IMR-90 (cell line): ENCODE data around the gene RADIL. TPM values are rescaled to one million over a fixed set of nuclear protein-coding genes. Genes with fewer than 3 reads are reported as not detected.

Source experiments
- ATAC-seq: fragments of 200-7000 bp; cut with Tn5 transposase; 2 replicates; pipeline ENCODE4 v1.9.1; 2020; ENCODE audit warnings: low read depth, mild to moderate bottlenecking, moderate library complexity
- BruUV-seq: library from RNA; stranded (reverse); fragments of 400-500 nt; replicated peaks from 2 replicates; lab custom pipeline; 2021; lab: Mats Ljungman, UMichigan
- CTCF ChIA-PET: fragments of 300-600 bp; formaldehyde crosslinking; extraction: SDS; loops from one replicate; lab custom pipeline; 2021; ENCODE audit warnings: antibody characterized with exemption; lab: Yijun Ruan, JAX
- POLR2A ChIA-PET: fragments of 300-600 bp; sonication (Branson Sonifier 250); formaldehyde crosslinking; loops from one replicate; lab custom pipeline; 2022; ENCODE audit warnings: antibody characterized with exemption; ENCODE audit not compliant: unreplicated experiment; lab: Charles Lee
- DNase-seq: peaks from one replicate; pipeline ENCODE4 v3.0.0; 2013
- H2AFZ ChIP-seq: replicated peaks from 2 replicates; pipeline ENCODE3; 2013; ENCODE audit warnings: low read length, mild to moderate bottlenecking; ENCODE audit not compliant: poor library complexity
- H2AK5ac ChIP-seq: 2 replicates; pipeline ENCODE4 v1.6.1; 2013; ENCODE audit warnings: low read depth, low read length, inconsistent platforms
- H2AK9ac ChIP-seq: replicated peaks from 2 replicates; pipeline ENCODE3; 2013; ENCODE audit warnings: mild to moderate bottlenecking, low read depth, low read length, moderate library complexity; ENCODE audit not compliant: poor library complexity
- H2BK120ac ChIP-seq: 2 replicates; pipeline ENCODE4 v1.6.1; 2013; ENCODE audit warnings: low read depth, low read length, inconsistent platforms
- H2BK15ac ChIP-seq: 3 replicates; pipeline ENCODE4 v1.6.1; 2013; ENCODE audit warnings: low read depth, low read length, inconsistent platforms
- H2BK20ac ChIP-seq: 2 replicates; pipeline ENCODE4 v1.6.1; 2013; ENCODE audit warnings: low read depth, mild to moderate bottlenecking, inconsistent platforms, low read length, moderate library complexity
- H2BK5ac ChIP-seq: 2 replicates; pipeline ENCODE4 v1.6.1; 2013; ENCODE audit warnings: mild to moderate bottlenecking, low read depth, low read length, inconsistent platforms; ENCODE audit not compliant: poor library complexity, severe bottlenecking
- H3K14ac ChIP-seq: replicated peaks from 2 replicates; pipeline ENCODE4 v1.6.1; 2013; ENCODE audit warnings: low read depth, low read length, inconsistent platforms
- H3K18ac ChIP-seq: 2 replicates; pipeline ENCODE4 v1.6.1; 2013; ENCODE audit warnings: low read depth, low read length, control low read depth
- H3K23ac ChIP-seq: 2 replicates; pipeline ENCODE4 v1.6.1; 2013; ENCODE audit warnings: low read depth, low read length, inconsistent platforms
- H3K27ac ChIP-seq: 2 replicates; pipeline ENCODE4 v1.5.1; 2013; ENCODE audit warnings: mild to moderate bottlenecking, control low read depth, low read length; ENCODE audit not compliant: insufficient read depth
- H3K27me3 ChIP-seq: 2 replicates; pipeline ENCODE4 v1.6.1; 2013; ENCODE audit warnings: low read length; ENCODE audit not compliant: control insufficient read depth, insufficient read depth
- H3K36me3 ChIP-seq: 2 replicates; pipeline ENCODE4 v1.6.1; 2013; ENCODE audit warnings: low read length, mixed read lengths; ENCODE audit not compliant: control insufficient read depth, insufficient read depth
- H3K4ac ChIP-seq: 2 replicates; pipeline ENCODE4 v1.6.1; 2013; ENCODE audit warnings: low read depth, low read length, inconsistent platforms
- H3K4me1 ChIP-seq: 2 replicates; pipeline ENCODE4 v1.6.1; 2013; ENCODE audit warnings: low read length, mixed read lengths; ENCODE audit not compliant: control insufficient read depth, insufficient read depth
- H3K4me2 ChIP-seq: 2 replicates; pipeline ENCODE4 v1.6.1; 2013; ENCODE audit warnings: low read depth, mild to moderate bottlenecking, control low read depth, low read length, moderate library complexity
- H3K4me3 ChIP-seq: 2 replicates; pipeline ENCODE4 v1.5.1; 2013; ENCODE audit warnings: low read depth, mild to moderate bottlenecking, control low read depth, low read length, moderate library complexity; ENCODE audit not compliant: insufficient read depth
- H3K56ac ChIP-seq: 2 replicates; pipeline ENCODE4 v1.6.1; 2013; ENCODE audit warnings: low read length, inconsistent platforms; ENCODE audit not compliant: insufficient read depth; ENCODE audit errors: extremely low read depth
- H3K79me1 ChIP-seq, 2 experiments: 2 replicates each; pipeline ENCODE4 v1.6.1; 2013; ENCODE audit warnings: low read length in 2 of 2, inconsistent platforms in 1 of 2, low read depth in 1 of 2
- H3K9ac ChIP-seq: 2 replicates; pipeline ENCODE4 v1.6.1; 2013; ENCODE audit warnings: low read depth, low read length, control low read depth
- H3K9me1 ChIP-seq: 2 replicates; pipeline ENCODE4 v1.6.1; 2013; ENCODE audit warnings: low read length, inconsistent platforms; ENCODE audit not compliant: insufficient read depth
- H3K9me3 ChIP-seq: 2 replicates; pipeline ENCODE4 v1.6.1; 2013; ENCODE audit warnings: low read length; ENCODE audit not compliant: control insufficient read depth, insufficient read depth
- H4K20me1 ChIP-seq: 2 replicates; pipeline ENCODE4 v1.6.1; 2013; ENCODE audit warnings: low read length, inconsistent platforms; ENCODE audit not compliant: insufficient read depth
- H4K5ac ChIP-seq: 2 replicates; pipeline ENCODE4 v1.6.1; 2013; ENCODE audit warnings: mild to moderate bottlenecking, low read depth, low read length, control low read depth
- H4K8ac ChIP-seq, 2 experiments: 2 replicates each; pipeline ENCODE4 v1.6.1; 2013; ENCODE audit warnings: low read depth in 2 of 2, low read length in 2 of 2, control low read depth in 1 of 2, inconsistent platforms in 1 of 2
- H4K91ac ChIP-seq: 2 replicates; pipeline ENCODE4 v1.6.1; 2013; ENCODE audit warnings: low read depth, low read length, inconsistent platforms; ENCODE audit not compliant: insufficient read depth
- CEBPB ChIP-seq: IDR thresholded peaks from 2 replicates; pipeline ENCODE4 v1.6.1; 2012; ENCODE audit warnings: low read depth, low read length, improper control_type of control experiment
- MAZ ChIP-seq: IDR thresholded peaks from 2 replicates; pipeline ENCODE4 v1.6.1; 2012; ENCODE audit warnings: low read depth, mild to moderate bottlenecking, low read length, improper control_type of control experiment, moderate library complexity, borderline replicate concordance
- MXI1 ChIP-seq: IDR thresholded peaks from 2 replicates; pipeline ENCODE4 v1.6.1; 2012; ENCODE audit warnings: low read depth, mild to moderate bottlenecking, low read length, moderate library complexity, borderline replicate concordance
- RFX5 ChIP-seq: IDR thresholded peaks from 2 replicates; pipeline ENCODE4 v1.8.0; 2012; ENCODE audit warnings: low read depth, mild to moderate bottlenecking, low read length, moderate library complexity
- whole genome bisulfite sequencing, 2 experiments: methylation state at CpG; one replicate each; pipeline versions ENCODE4 v1.1.5 to v1.1.7; 2013; ENCODE audit warnings: missing lambda C conversion rate in 2 of 2; ENCODE audit not compliant: insufficient read length in 1 of 2; ENCODE audit errors: extremely low coverage in 2 of 2; 5-methylcytosine and 5-hydroxymethylcytosine counted together
- dilution Hi-C: fragments of 300-500 bp; cut with HindIII; formaldehyde crosslinking; loops from one replicate; pipeline ENCODE4 v1.14.3; 2018; ENCODE audit warnings: low sequenced_read_pairs; ENCODE audit not compliant: unreplicated experiment
- in situ Hi-C: fragments of 300-500 bp; cut with MboI; formaldehyde crosslinking; loops from 3 replicates; pipeline ENCODE4 v1.14.3; 2019; ENCODE audit warnings: low sequenced_read_pairs, inconsistent platforms, mixed read lengths
- intact Hi-C: fragments of 100-400 bp; cut with micrococcal nuclease; formaldehyde crosslinking; loops from 2 replicates; pipeline ENCODE4 v1.10.0; 2022
- polyA plus RNA-seq, 3 experiments: library from polyadenylated mRNA; depleted of rRNA; stranded (reverse); fragments of >200 nt; gene quantifications; 2 replicates each; pipeline ENCODE4 v1.2.3, GENCODE V29; 2012; ENCODE audit warnings: low replicate concordance in 1 of 3
- total RNA-seq: library from RNA; depleted of rRNA; stranded (reverse); fragments of >200 nt; gene quantifications from 2 replicates; pipeline ENCODE4 v1.2.3, GENCODE V29; 2012

Gene RADIL
- total and polyA plus RNA-seq, 2 of the 4 experiments (the other 2 are of a cell fraction), result 0.18 to 0.48 TPM

DNA sequence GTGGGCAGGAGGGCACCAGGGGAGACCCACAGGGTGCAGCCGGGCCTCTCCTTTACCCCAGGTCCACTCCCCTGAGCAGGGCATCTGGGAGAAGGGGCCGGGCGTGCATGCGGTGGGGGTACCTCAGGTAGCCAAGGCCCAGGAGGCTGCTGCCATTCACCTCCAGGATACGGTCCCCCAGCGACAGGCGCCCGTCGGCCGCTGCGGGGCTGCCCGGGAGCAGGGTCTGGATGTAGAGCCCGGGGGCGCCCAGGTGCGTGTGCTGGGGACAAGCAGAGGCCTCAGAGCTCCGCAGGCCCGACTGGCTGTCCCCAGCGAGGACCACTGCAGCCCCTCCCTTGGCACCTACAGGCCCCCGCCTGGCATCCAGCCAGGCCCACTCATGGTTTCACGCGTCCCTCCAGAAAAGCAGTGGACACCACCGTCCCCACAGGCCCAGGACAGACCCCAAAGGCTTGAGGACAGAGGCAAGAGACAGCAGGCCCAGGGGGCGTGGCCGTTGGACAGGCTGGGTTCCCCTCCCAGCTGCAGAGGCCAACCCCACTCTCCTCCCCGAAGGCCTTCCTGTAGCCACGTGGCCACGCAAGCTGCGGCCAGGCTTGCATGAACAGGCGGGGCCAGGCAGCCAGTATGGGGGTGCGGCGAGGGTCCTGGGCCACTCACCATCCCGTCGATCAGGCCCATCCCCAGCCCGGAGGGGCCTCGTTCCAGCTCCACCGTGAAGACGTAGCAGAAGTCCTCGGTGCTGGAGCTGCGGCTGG, 83.8 kb downstream of the RADIL start:
- H4K8ac ChIP-seq, result no peak overlapping the region
- no peaks in the 10 kb centered on the region for H3K36me3 ChIP-seq
- 51% methylated on average over 13 of the region's 39 CpGs; no CpG with 5 or more reads in 1 of the 2 experiments for WGBS, 2 experiments
- H4K91ac ChIP-seq, result no peak overlapping the region
- no peak overlapping the region for H3K4me3 ChIP-seq
- no peak overlapping the region for H2BK5ac ChIP-seq
- H3K27ac ChIP-seq, result no peak overlapping the region
- H2BK120ac ChIP-seq, result no peak overlapping the region
- no peak overlapping the region for H3K56ac ChIP-seq
- no peaks in the 10 kb centered on the region for H4K20me1 ChIP-seq
- POLR2A ChIA-PET, result interaction anchor here (0.6 kb wide), 1 partner anchor 697 kb away, joined by 7 read pairs; no protein-coding TSS in a partner anchor
- H3K79me1 ChIP-seq, result no peaks in the 10 kb centered on the region
- no TSS peak for BruUV-seq
- CTCF ChIA-PET, result interaction anchor here (1.1 kb wide), 1 partner anchor 285 kb away, joined by 3 read pairs; no protein-coding TSS in a partner anchor
- no peak overlapping the region for H3K14ac ChIP-seq
- no peak overlapping the region for H2BK20ac ChIP-seq
- H3K9ac ChIP-seq, result no peak overlapping the region
- H3K4me2 ChIP-seq, result no peak overlapping the region
- dilution Hi-C loops, result no loop called here
- H2BK15ac ChIP-seq, result no peak overlapping the region
- no peak overlapping the region for H3K23ac ChIP-seq
- no peaks in the 10 kb centered on the region for H3K9me3 ChIP-seq
- H2AFZ ChIP-seq, result no peak overlapping the region
- TF ChIP-seq MAZ (no peak), CEBPB (no peak), RFX5 (no peak), MXI1 (no peak)
- no peak overlapping the region for H4K5ac ChIP-seq
- intact Hi-C loops, result loop anchor here (5.0 kb wide), 1 partner anchor 393 kb away; the partner anchor contains the start of gene WIPI2
- in situ Hi-C loops, result loop anchor here (5.0 kb wide), 1 partner anchor 288 kb away; no protein-coding TSS in a partner anchor
- ATAC-seq, result peak; percentile 12; the same call in 1 of the 2 replicates
- H3K4ac ChIP-seq, result no peak overlapping the region
- DNase-seq, result no peak
- H2AK9ac ChIP-seq, result peak overlapping the region; percentile 37
- no peaks in the 10 kb centered on the region for H3K4me1 ChIP-seq
- 0 out of 2 replicates have a peak, but pooled peaks cover 2% of the 10 kb centered on the region for H3K9me1 ChIP-seq
- H2AK5ac ChIP-seq, result no peak overlapping the region
- H3K18ac ChIP-seq, result no peak overlapping the region
- no peaks in the 10 kb centered on the region for H3K27me3 ChIP-seq
